HG02623 (cell line): ENCODE results near the gene TBC1D3E.
"Not testable (repeated sequence)": the region's sequence is repeated elsewhere in the genome, so short reads cannot be mapped to it uniquely, and the experiment has no call there.

ENCODE experiments used
- ATAC-seq: cut with Tn5 transposase; IDR thresholded peaks from one replicate; pipeline ENCODE4 v1.9.1; 2021; ENCODE audit warnings: moderate library complexity; ENCODE audit not compliant: unreplicated experiment

The TBC1D3E gene

DNA sequence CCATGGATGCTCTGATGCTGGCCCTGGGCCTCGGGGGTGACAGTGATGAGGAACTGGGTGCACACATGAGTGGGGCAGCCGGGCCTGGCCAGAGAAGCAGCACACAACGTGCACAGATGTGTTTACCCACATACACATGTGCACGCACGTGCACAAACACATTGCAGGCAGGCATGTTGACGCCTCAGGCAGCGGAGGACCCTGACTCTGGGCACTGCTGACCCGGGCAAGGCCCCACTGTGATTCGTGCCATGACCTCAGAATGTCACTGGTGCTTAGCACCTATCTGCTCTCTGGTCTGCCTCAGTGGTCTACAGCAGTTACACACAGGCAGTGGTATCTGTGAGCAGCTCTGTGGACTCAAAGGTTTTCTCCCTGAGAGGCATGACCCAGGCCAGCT is at the start of gene TBC1D3E:
Gene TBC1D3E, plus strand, starts transcription at position 301 of the 400 bp plus-strand sequence. CDS start 1,545 bp downstream, outside the sequence.
- ATAC-seq = not testable (repeated sequence)

DNA sequence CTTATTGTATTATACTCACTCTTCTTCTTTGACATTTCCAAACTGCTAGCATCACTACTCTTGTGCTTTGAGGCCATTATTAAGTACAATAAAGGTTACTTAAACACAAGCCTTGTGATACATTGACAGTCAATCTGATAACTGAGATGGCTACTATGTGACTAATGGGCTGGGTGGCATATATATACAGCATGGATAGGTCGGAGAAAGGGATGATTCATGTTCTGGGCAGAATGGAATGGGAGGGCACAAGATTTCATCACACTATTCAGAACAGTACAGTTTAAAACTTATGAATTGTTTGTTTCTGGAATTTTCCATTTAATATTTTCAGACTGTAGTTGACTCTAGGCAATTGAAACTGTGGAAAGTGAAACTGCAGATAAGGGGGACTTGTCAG is 40.4 kb upstream of the TBC1D3E start:
- ATAC-seq = not testable (repeated sequence)

DNA sequence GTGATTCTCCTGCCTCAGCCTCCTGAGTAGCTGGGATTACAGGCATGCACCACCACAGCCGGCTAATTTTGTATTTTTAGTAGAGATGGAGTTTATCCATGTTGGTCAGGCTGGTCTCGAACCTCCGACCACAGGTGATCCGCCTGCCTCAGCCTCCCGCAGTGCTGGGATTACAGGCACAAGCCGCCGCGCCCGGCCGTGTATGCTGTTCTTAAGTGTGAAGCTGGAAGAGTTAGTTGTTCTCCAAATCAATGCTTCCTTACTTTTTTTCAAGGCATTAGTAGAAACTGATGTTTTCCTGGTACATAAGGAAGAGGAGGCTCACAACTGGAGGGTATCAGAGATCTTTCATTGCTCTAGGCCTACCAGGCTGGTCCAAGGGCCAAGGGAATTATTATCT is 39.6 kb upstream of the TBC1D3E start:
- ATAC-seq = not testable (repeated sequence)

DNA sequence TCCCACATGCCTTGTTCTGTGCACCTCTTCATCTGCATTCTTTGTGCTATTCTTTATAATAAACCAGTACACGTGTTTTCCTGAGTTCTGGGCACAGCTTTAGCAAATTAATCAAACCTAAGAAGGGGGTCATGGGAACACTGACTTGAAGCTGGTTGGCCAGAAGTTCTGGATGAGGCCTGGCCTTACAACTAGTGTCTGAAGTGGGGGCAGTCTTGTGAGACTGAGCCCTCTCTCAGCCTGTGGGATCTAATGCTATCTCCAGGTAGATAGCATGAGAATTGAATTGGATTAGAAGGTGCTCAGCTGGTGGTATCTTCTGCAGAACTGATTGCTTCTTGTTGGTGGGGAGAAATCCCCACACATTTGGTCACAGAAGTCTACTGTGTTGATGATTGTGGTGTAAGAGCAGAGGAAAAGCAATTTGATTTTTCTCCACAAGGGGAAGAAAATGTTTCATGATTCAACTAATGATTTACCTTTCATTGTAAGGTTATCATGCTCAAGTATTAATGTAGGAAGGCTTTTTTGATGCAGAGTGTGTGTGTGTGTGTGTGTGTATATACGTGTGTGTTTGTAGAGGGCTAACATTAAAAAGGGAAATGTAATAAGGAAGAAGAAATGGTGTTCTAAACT is 33.6 kb upstream of the TBC1D3E start:
- ATAC-seq = not testable (repeated sequence)

DNA sequence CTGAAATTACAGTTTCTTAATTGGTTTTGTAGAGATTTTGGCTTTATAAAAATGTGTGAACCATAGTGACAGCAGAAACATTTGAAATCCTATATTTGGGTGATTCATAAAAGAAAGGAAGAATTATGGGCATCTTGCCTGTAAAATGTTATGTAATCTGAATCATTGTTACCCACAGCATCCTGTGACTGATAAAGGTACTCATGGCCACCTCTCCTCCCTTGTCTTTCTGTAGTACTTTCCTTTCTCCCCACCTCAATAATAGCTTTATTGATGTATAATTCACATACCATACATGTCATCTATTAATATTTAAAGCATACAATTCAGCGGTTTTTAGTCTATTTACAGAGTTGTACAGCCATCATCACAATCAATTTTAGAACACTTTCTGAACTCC is 28.5 kb upstream of the TBC1D3E start:
- ATAC-seq = not testable (repeated sequence)

DNA sequence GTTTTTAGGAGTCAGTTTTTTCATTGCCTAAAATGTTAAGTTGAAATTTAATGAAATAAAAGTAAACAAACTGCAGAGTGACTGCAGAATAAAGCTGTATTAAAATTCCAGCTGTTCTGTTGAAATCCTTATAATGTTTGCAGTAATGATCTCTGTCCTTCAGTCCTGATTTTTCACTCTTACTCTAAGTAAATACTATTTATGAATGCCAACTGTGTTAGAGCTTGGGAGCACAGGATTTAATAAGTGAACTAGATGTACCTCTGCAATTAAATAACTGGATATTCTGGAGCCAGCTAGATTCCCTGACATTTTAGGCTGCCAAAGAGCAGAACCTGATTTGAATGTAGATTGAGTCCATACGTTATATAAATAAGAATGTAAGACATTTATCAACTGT is 7.9 kb upstream of the TBC1D3E start:
- not testable (repeated sequence) for ATAC-seq

DNA sequence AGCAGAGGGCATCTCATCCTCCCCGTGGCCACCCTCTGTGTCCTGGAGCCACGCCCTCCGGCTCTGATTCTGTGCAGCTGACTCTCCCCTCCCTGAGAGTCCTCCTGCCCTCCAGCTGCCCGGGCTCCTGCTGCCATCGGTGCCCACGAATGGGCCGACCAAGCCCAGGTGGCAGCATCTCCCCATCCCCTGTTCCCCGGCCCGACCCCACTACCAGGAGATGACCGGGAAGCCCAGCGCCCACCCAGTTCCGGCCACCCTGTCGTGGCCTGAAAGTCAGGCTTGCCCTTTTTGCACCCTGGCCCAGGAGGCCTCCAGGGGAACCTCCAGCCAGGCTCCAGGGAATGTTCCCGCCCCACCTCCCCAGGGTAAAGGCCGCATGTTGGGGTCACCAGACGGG is 7.1 kb downstream of the TBC1D3E start:
- ATAC-seq = not testable (repeated sequence)
